PC-3 (cell line): ENCODE results near the gene AIFM3. TPM values are rescaled to one million over a fixed set of nuclear protein-coding genes. Genes with fewer than 3 reads are reported as not detected.

Experiments
- ATAC-seq: fragments of 200-7000 bp; cut with Tn5 transposase; 2 replicates; pipeline ENCODE4 v1.9.1; 2020; ENCODE audit warnings: mild to moderate bottlenecking, moderate library complexity
- BruUV-seq: library from RNA; stranded (reverse); fragments of 400-500 nt; replicated peaks from 2 replicates; lab custom pipeline; 2021; lab: Mats Ljungman, UMichigan
- CTCF ChIA-PET: fragments of 300-600 bp; sonication (Branson Sonifier 250); formaldehyde crosslinking; loops from one replicate; lab custom pipeline; 2022; ENCODE audit warnings: antibody characterized with exemption; lab: Charles Lee
- POLR2A ChIA-PET: fragments of 300-600 bp; sonication (Branson Sonifier 250); formaldehyde crosslinking; loops from one replicate; lab custom pipeline; 2022; ENCODE audit warnings: antibody characterized with exemption; ENCODE audit not compliant: unreplicated experiment; lab: Charles Lee
- DNase-seq: peaks from one replicate; pipeline ENCODE4 v3.0.0-alpha.2; 2015
- H2AFZ ChIP-seq: fragments of 300-600 bp; sonication (generic); 2 replicates; pipeline ENCODE4 v1.6.0; 2016; ENCODE audit warnings: antibody characterized with exemption, low read length
- H3F3A ChIP-seq: fragments of 300-600 bp; sonication (generic); one replicate; pipeline ENCODE4 v1.6.0; 2017; ENCODE audit warnings: antibody characterized with exemption, low read length, control low read depth, mild to moderate bottlenecking; ENCODE audit not compliant: unreplicated experiment
- H3K27ac ChIP-seq: fragments of 300-600 bp; sonication (generic); 2 replicates; pipeline ENCODE4 v1.5.1; 2016; ENCODE audit warnings: mild to moderate bottlenecking, low read length
- H3K27me3 ChIP-seq: fragments of 300-600 bp; sonication (generic); 2 replicates; pipeline ENCODE4 v1.6.1; 2016; ENCODE audit warnings: low read length, mixed read lengths
- H3K36me3 ChIP-seq: fragments of 300-600 bp; sonication (generic); 2 replicates; pipeline ENCODE4 v1.6.1; 2016; ENCODE audit warnings: low read depth, mixed run types, low read length, mixed read lengths
- H3K4me1 ChIP-seq: fragments of 300-600 bp; sonication (generic); 2 replicates; pipeline ENCODE4 v1.5.1; 2016; ENCODE audit warnings: low read length; ENCODE audit not compliant: insufficient read depth
- H3K4me2 ChIP-seq: fragments of 300-600 bp; sonication (generic); 2 replicates; pipeline ENCODE4 v1.6.0; 2016; ENCODE audit warnings: low read length
- H3K4me3 ChIP-seq: fragments of 300-600 bp; sonication (generic); 2 replicates; pipeline ENCODE4 v1.5.1; 2016; ENCODE audit warnings: mild to moderate bottlenecking, low read length, mixed read lengths
- H3K79me2 ChIP-seq: fragments of 300-600 bp; sonication (generic); 2 replicates; pipeline ENCODE4 v1.6.1; 2017; ENCODE audit warnings: low read length, mixed read lengths
- H3K9ac ChIP-seq: fragments of 300-600 bp; sonication (generic); 2 replicates; pipeline ENCODE4 v1.6.0; 2016; ENCODE audit warnings: mild to moderate bottlenecking, low read length
- H3K9me2 ChIP-seq: fragments of 300-600 bp; sonication (generic); replicated peaks from 2 replicates; pipeline ENCODE4 v1.6.1; 2016; ENCODE audit warnings: mixed run types, low read length, mixed read lengths
- H3K9me3 ChIP-seq: fragments of 300-600 bp; sonication (generic); 2 replicates; pipeline ENCODE4 v1.6.1; 2016; ENCODE audit warnings: low read length, mixed read lengths
- H4K20me1 ChIP-seq: fragments of 300-600 bp; sonication (generic); 2 replicates; pipeline ENCODE4 v1.6.1; 2016; ENCODE audit warnings: low read length, mixed read lengths
- EZH2 ChIP-seq: fragments of 300-600 bp; sonication (generic); IDR thresholded peaks from one replicate; pipeline ENCODE4 v1.6.1; 2017; ENCODE audit warnings: antibody characterized with exemption, mild to moderate bottlenecking, low read length; ENCODE audit not compliant: unreplicated experiment
- EZH2phosphoT487 ChIP-seq: fragments of 300-600 bp; sonication (generic); IDR thresholded peaks from 2 replicates; pipeline ENCODE4 v1.6.1; 2018; ENCODE audit warnings: mild to moderate bottlenecking, antibody characterized with exemption, low read length, borderline replicate concordance
- intact Hi-C: fragments of 100-400 bp; cut with micrococcal nuclease; formaldehyde crosslinking; loops from 2 replicates; pipeline ENCODE4 v1.9.0; 2023
- total RNA-seq: library from RNA; depleted of rRNA; stranded (reverse); fragments of >200 nt; gene quantifications from 2 replicates; pipeline ENCODE4 v1.2.3, GENCODE V29; 2014
- TF ChIP-seq, protein P1 (sequence below): fragments of 300-600 bp; sonication (generic); conservative IDR thresholded peaks from 2 replicates; pipeline ENCODE4 v1.5.1; 2017; ENCODE audit warnings: antibody characterized with exemption, low read depth, mild to moderate bottlenecking, low read length

The AIFM3 gene
- total RNA-seq, 1 experiment from 2014 or later = 1.5 TPM

GRCh38 chr22:20991252-20992055, 24.4 kb downstream of the AIFM3 start:
- Histone ChIP-seq H3K4me3 (no peak overlapping the region), H3K9me3 (no peaks in the 10 kb centered on the region), H2AFZ (no peak overlapping the region), H3K36me3 (no peaks in the 10 kb centered on the region; the same call in 1 of the 2 replicates), H3K4me1 (no peaks in the 10 kb centered on the region), H3K4me2 (no peak overlapping the region), H3K27ac (no peak overlapping the region), H3K27me3 (no peaks in the 10 kb centered on the region), H3F3A (no peaks in the 10 kb centered on the region), H3K9me2 (no peaks in the 10 kb centered on the region), H3K9ac (no peak overlapping the region), H4K20me1 (no peaks in the 10 kb centered on the region), H3K79me2 (no peaks in the 10 kb centered on the region)
- ATAC-seq = no peak
- no peak for DNase-seq
- TF ChIP-seq, protein P1, sequence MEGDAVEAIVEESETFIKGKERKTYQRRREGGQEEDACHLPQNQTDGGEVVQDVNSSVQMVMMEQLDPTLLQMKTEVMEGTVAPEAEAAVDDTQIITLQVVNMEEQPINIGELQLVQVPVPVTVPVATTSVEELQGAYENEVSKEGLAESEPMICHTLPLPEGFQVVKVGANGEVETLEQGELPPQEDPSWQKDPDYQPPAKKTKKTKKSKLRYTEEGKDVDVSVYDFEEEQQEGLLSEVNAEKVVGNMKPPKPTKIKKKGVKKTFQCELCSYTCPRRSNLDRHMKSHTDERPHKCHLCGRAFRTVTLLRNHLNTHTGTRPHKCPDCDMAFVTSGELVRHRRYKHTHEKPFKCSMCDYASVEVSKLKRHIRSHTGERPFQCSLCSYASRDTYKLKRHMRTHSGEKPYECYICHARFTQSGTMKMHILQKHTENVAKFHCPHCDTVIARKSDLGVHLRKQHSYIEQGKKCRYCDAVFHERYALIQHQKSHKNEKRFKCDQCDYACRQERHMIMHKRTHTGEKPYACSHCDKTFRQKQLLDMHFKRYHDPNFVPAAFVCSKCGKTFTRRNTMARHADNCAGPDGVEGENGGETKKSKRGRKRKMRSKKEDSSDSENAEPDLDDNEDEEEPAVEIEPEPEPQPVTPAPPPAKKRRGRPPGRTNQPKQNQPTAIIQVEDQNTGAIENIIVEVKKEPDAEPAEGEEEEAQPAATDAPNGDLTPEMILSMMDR = no peak
- TF ChIP-seq EZH2phosphoT487 = no peak
- TF ChIP-seq EZH2 = no peak
- BruUV-seq = no TSS peak
- CTCF ChIA-PET = no interaction called here
- POLR2A ChIA-PET = interaction anchor here (0.7 kb wide), 1 partner anchor 10 kb away, joined by 3 read pairs; the partner anchor contains the start of gene THAP7
- intact Hi-C loops = no loop called here

GRCh38 chr22:20992056-20992442, 25.0 kb downstream of the AIFM3 start:
- no peak overlapping the region for H3K9ac ChIP-seq
- no peaks in the 10 kb centered on the region for H3K79me2 ChIP-seq
- no TSS peak for BruUV-seq
- H3F3A ChIP-seq = no peaks in the 10 kb centered on the region
- no peak for DNase-seq
- H3K4me1 ChIP-seq = no peaks in the 10 kb centered on the region
- intact Hi-C loops = no loop called here
- TF ChIP-seq, protein P1 = no peak
- TF ChIP-seq EZH2phosphoT487 (no peak), EZH2 (no peak)
- POLR2A ChIA-PET = interaction anchor here (0.7 kb wide), 1 partner anchor 10 kb away, joined by 3 read pairs; the partner anchor contains the start of gene THAP7
- H3K9me3 ChIP-seq = no peaks in the 10 kb centered on the region
- no peak overlapping the region for H3K4me3 ChIP-seq
- no peak for ATAC-seq
- H4K20me1 ChIP-seq = no peaks in the 10 kb centered on the region
- H3K36me3 ChIP-seq = no peaks in the 10 kb centered on the region
- no peak overlapping the region for H3K27ac ChIP-seq
- CTCF ChIA-PET = no interaction called here
- no peak overlapping the region for H2AFZ ChIP-seq
- no peak overlapping the region for H3K4me2 ChIP-seq
- no peaks in the 10 kb centered on the region for H3K27me3 ChIP-seq
- no peaks in the 10 kb centered on the region for H3K9me2 ChIP-seq
